ENCODE results near the gene TTC38. TPM values are rescaled to one million over a fixed set of nuclear protein-coding genes. Genes with fewer than 3 reads are reported as not detected.
A peak's percentile ranks its signal among the peaks of the same experiment; 100 is the strongest.

The TTC38 gene
- total RNA-seq, 2 donors from 2014 or later = 22.6 to 41.7 TPM

DNA sequence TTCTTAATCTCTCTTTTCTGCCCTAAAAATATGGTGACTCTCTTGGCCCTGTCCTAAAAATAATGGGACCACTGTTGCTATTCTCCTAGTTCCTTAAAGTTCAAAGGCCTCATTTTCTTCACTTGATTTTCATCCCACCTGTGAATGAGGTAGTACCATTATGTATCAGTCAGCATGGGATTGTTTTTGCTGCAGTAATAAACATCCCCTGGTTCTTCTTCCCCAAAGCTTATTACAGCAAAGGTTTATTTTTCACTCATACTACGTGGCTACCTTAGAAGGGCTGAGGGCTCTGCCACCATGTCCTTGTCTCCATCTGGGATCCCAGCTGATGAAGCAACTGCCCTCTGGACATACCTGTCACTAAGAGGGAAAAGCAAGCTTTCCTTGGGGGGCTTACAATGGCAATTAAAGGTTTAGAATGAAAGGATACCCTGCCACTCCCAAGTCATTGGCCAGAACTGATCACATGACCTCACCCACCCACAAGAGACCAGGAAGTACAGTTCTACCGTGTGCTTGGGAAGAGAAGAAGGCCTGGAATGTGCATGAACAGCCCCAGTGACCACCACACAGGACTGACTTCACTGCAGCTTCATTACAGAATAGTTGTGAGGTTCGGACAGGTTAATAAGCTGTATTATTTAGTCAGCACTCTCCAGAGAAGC, 7.8 kb downstream of the TTC38 start:
- TF ChIP-seq, protein P1, sequence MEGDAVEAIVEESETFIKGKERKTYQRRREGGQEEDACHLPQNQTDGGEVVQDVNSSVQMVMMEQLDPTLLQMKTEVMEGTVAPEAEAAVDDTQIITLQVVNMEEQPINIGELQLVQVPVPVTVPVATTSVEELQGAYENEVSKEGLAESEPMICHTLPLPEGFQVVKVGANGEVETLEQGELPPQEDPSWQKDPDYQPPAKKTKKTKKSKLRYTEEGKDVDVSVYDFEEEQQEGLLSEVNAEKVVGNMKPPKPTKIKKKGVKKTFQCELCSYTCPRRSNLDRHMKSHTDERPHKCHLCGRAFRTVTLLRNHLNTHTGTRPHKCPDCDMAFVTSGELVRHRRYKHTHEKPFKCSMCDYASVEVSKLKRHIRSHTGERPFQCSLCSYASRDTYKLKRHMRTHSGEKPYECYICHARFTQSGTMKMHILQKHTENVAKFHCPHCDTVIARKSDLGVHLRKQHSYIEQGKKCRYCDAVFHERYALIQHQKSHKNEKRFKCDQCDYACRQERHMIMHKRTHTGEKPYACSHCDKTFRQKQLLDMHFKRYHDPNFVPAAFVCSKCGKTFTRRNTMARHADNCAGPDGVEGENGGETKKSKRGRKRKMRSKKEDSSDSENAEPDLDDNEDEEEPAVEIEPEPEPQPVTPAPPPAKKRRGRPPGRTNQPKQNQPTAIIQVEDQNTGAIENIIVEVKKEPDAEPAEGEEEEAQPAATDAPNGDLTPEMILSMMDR (IDR thresholded peaks at IDR 0.05) = no peak
- Histone ChIP-seq H3K36me3 (peaks cover 84% of the 10 kb centered on the region), H3K27me3 (no peaks in the 10 kb centered on the region), H3K27ac (no peak overlapping the region), H3K4me1 (peaks cover 0 to 15% of the 10 kb centered on the region in 2 donors), H3K4me3 (no peak overlapping the region), H3K9me3 (no peaks in the 10 kb centered on the region)
- DNase-seq (ENCODE audit: low spot score) = no peak

- Histone ChIP-seq H3K4me3 (no peak overlapping the region), H3K9me3 (no peaks in the 10 kb centered on the region), H3K4me1 (peaks cover 0 to 16% of the 10 kb centered on the region in 2 donors), H3K36me3 (peaks cover 94% of the 10 kb centered on the region), H3K27ac (no peak overlapping the region), H3K27me3 (no peaks in the 10 kb centered on the region)
- DNase-seq (ENCODE audit: low spot score) = no peak
- TF ChIP-seq, protein P1 (IDR thresholded peaks at IDR 0.05) = no peak
Measured at GRCh38 chr22:46276563-46276962, 8.8 kb downstream of the TTC38 start.

- Histone ChIP-seq H3K27ac (no peak overlapping the region), H3K4me3 (no peak overlapping the region), H3K36me3 (peaks cover 96% of the 10 kb centered on the region), H3K27me3 (no peaks in the 10 kb centered on the region), H3K9me3 (no peaks in the 10 kb centered on the region), H3K4me1 (peaks cover 0 to 9% of the 10 kb centered on the region in 2 donors)
- no peak for DNase-seq (ENCODE audit: low spot score)
- TF ChIP-seq, protein P1 (IDR thresholded peaks at IDR 0.05) = no peak
Measured at GRCh38 chr22:46278656-46279645, 11.1 kb downstream of the TTC38 start.

GRCh38 chr22:46280063-46280817, 12.4 kb downstream of the TTC38 start:
- Histone ChIP-seq H3K9me3 (no peaks in the 10 kb centered on the region), H3K36me3 (peaks cover 95% of the 10 kb centered on the region), H3K27ac (peak overlapping the region in 1 of 2 donors; percentile 59), H3K4me1 (peaks cover 0 to 9% of the 10 kb centered on the region in 2 donors), H3K27me3 (no peaks in the 10 kb centered on the region), H3K4me3 (no peak overlapping the region)
- no peak for DNase-seq (ENCODE audit: low spot score)
- TF ChIP-seq, protein P1 (IDR thresholded peaks at IDR 0.05) = no peak

DNA sequence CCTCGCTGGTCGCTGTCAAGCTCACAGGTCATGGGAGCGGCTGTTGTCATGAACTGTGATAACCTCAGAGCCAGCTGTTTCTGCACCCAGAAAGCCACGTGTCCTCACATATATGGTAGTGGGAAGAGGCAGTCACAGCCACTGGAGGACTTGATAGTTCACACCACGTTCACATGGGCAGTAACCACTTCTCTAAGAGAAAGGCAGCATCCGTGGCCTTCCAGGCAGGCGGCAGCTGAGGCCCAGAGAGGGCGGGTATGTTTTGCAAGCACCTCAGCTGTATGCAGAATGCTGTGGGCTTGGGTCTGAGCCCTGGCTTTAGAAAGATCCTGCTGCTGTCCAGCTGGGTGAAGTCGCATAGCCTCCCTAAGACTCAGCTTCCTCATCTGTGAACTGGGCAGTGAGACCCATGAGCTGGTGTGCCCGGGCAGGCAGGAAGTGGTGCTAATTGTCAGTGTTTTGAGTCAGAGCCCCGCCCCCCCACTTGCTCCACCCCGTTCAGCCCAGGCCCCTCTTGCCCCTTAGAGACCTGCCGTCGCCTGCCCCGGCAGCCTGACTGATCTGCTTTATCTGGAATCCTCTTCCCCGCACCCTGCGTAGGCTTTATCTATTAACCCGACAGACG, 13.3 kb downstream of the TTC38 start:
- no peak for DNase-seq (ENCODE audit: low spot score)
- TF ChIP-seq, protein P1 (IDR thresholded peaks at IDR 0.05) = no peak
- Histone ChIP-seq H3K27ac (no peak overlapping the region), H3K36me3 (peaks cover 95% of the 10 kb centered on the region), H3K4me3 (no peak overlapping the region), H3K27me3 (no peaks in the 10 kb centered on the region), H3K4me1 (peaks cover 0 to 9% of the 10 kb centered on the region in 2 donors), H3K9me3 (no peaks in the 10 kb centered on the region)

All from right atrium auricular region (tissue), 2 donors.